Activated naive CD4-positive, alpha-beta T cell treated with anti-CD3 and anti-CD28 coated beads, Interleukin-2, amount 50 U/mL, for 72 hours (primary cell): Measurements from ENCODE around the gene NEU4. TPM values are rescaled to one million over a fixed set of nuclear protein-coding genes. Genes with fewer than 3 reads are reported as not detected.
A peak's percentile ranks its signal among the peaks of the same experiment; 100 is the strongest.

Experiments used
- ATAC-seq, 2 donors: fragments of 150-1000 bp; cut with Tn5 transposase; 2 replicates each; pipeline ENCODE4 v1.10.0; 2021; ENCODE audit warnings: mild to moderate bottlenecking in 2 of 2, moderate library complexity in 2 of 2
- DNase-seq, 2 donors: peaks; one replicate each; pipeline ENCODE4 v3.0.0; 2021 to 2022; ENCODE audit warnings: low spot score in 2 of 2
- H3K27ac Mint-ChIP-seq, 2 donors: one replicate each; pipeline ENCODE4 v1.8.0; 2022; ENCODE audit warnings: mild to moderate bottlenecking in 2 of 2, mixed read lengths in 2 of 2
- H3K36me3 Mint-ChIP-seq, 2 donors: one replicate each; pipeline ENCODE4 v1.8.0; 2022; ENCODE audit warnings: mixed read lengths in 2 of 2
- H3K9me3 Mint-ChIP-seq, 2 donors: one replicate each; pipeline ENCODE4 v1.8.0; 2022; ENCODE audit warnings: mixed read lengths in 2 of 2
- total RNA-seq, 2 donors: library from RNA; stranded (reverse); gene quantifications; one replicate each; pipeline ENCODE4 v1.2.3, GENCODE V29; 2022

The NEU4 gene
- total RNA-seq, 2 donors from 2014 or later = 1.1 to 1.2 TPM

DNA sequence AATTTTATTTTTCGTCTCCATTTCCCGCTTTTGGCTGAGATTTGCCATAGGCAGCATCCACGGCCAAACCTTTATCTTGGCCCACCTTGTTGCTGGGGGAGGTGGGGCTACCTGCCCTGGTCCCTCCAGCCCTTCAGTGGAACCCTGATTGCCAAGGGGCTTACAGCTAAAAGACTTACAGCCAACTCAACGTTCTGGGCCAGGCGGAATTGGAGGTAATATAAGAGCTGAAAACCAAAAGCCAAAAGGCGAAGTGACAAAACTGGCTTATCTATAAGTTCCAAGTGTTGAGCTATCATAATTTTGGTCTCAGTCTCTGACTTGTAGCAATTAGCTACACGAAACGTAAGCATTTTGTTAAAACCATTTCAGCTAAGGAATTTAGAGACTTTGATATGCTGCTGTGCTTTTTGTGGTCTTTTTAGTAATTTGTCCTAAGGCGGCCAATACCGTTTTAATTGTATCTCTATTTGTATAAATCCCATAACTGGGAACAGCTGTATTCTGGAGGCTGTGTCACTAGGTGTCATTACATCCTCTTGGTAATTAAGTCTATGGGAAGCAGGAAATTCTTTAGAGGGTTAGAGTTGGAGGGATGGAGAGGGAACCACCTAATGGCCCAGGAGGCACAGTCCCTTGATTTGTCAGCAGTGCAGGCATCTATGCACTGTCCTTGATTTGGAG lies 25.7 kb downstream of the NEU4 start:
- Mint-ChIP-seq H3K36me3 (peaks cover 0 to 23% of the 10 kb centered on the region in 2 donors), H3K9me3 (peaks cover 0 to 19% of the 10 kb centered on the region in 2 donors), H3K27ac (no peak overlapping the region)
- ATAC-seq (no peak), DNase-seq (no peak)

DNA sequence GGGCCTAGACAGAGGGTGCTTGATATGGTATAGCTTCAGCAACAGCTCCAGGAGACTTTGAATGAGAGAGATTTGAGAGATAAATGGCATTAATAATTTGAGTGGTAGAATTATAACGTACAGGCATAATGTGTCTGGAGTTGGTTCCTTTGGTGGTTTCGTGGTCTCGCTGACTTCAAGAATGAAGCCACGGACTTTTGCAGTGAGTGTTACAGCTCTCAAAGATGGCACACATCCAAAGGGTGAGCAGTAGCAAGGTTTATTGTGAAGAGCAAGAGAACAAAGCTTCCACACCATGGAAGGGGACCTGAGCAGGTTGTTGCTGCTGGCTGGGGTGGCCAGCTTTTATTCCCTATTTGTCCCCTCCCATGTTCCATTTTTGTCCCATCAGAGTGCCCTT lies 26.6 kb downstream of the NEU4 start:
- peaks cover 0 to 23% of the 10 kb centered on the region in 2 donors for H3K36me3 Mint-ChIP-seq
- H3K27ac Mint-ChIP-seq = no peak overlapping the region
- ATAC-seq (peak in 1 of 2 donors; percentile 45), DNase-seq (no peak)
- H3K9me3 Mint-ChIP-seq = peaks cover 0 to 19% of the 10 kb centered on the region in 2 donors

- no peak for DNase-seq
- H3K27ac Mint-ChIP-seq = no peak overlapping the region
- no peak for ATAC-seq
- peaks cover 0 to 19% of the 10 kb centered on the region in 2 donors for H3K9me3 Mint-ChIP-seq
- H3K36me3 Mint-ChIP-seq = peaks cover 0 to 23% of the 10 kb centered on the region in 2 donors
These were observed 27.3 kb downstream of the NEU4 start for GRCh38 chr2:241836292-241836691.

DNA sequence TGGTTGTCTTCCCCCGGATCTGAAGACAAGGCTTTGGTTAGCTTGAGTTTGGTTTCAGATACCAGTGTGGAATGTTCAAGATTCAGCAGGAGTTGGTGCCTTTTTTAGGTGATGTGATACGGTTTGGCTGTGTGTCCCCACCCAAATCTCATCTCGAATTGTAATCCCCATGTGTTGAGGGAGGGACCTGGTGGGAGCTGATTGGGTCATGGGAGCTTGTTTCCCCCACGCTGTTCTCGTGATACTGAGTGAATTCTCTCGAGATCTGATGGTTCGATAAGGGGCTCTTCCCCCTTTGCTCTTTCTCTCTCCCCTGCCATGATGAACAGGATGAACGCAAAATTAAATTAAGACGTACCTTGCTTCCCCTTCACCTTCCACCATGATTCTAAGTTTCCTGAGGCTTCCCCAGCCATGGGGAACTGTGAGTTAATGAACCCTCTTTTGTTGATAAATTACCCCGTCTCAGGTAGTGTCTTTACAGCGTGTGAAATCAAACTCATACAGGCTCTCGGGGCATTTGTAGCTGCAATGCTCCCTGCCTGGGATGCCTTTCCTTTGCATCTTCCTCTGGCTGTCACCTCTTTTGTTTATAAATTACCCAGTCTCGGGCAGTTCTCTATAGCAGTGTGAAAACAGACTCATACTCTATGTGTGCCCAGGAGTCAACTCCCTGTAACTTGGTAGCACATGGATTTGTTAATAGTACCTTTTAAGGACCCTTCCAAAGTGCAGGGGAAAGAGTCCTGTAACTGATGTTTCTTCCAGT lies 28.4 kb downstream of the NEU4 start:
- ATAC-seq (no peak), DNase-seq (no peak)
- Mint-ChIP-seq H3K27ac (peak overlapping the region in 1 of 2 donors; percentile 7), H3K9me3 (peaks cover 0 to 19% of the 10 kb centered on the region in 2 donors), H3K36me3 (peaks cover 0 to 23% of the 10 kb centered on the region in 2 donors)

DNA sequence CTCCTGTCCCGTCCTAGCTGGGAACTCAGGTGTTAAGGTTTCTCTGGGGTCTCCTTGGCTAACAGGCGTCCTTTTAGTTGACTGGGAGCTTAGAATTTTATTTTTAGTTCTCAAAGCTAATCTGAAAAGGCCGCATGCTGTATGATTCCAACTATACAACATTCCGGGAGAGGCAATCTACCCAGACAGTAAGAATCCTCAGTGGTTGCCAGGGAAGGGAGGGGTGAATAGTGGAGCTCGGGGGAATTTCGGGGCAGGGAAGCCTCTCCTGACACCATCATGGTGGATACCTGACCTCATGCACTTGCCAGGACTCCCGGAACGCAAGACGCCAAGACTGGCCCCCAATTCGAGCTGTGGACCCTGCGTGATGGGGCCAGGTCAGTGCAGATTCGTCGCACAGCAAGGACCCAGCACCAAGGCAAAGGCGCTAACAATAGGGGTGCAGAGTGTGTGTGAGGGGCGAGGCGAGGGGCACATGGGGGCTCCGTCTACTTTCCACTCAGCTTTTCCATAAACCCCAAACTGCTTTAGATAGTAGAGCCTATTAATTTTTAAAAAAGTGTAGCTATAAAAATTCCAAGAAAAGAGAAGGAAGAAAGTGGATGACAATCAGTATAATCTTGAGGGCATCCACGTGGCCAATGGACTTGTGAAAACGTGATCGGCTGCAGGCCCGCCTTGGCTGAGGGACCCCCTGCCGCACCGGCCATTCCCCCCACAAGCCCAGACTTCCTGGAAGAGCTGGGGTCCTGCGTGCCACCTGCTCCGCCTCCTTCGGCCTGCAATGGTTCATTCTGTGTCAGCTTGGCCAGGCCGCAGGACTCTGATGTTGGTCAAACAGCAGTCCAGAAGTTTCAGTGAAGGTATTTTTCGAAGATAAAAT lies 32.4 kb downstream of the NEU4 start:
- ATAC-seq (no peak), DNase-seq (no peak)
- Mint-ChIP-seq H3K27ac (no peak overlapping the region), H3K36me3 (peaks cover 0 to 20% of the 10 kb centered on the region in 2 donors), H3K9me3 (peaks cover 0 to 12% of the 10 kb centered on the region in 2 donors)

- ATAC-seq (no peak), DNase-seq (no peak)
- H3K27ac Mint-ChIP-seq = no peak overlapping the region
- H3K36me3 Mint-ChIP-seq = peaks cover 0 to 18% of the 10 kb centered on the region in 2 donors
- H3K9me3 Mint-ChIP-seq = peaks cover 0 to 8% of the 10 kb centered on the region in 2 donors
These were observed 33.0 kb downstream of the NEU4 start for GRCh38 chr2:241842067-241842415.

GRCh38 chr2:241842620-241843211 lies 33.7 kb downstream of the NEU4 start:
- Mint-ChIP-seq H3K36me3 (peaks cover 0 to 11% of the 10 kb centered on the region in 2 donors), H3K9me3 (peaks cover 0 to 1% of the 10 kb centered on the region in 2 donors), H3K27ac (peak overlapping the region; percentile 59 to 60)
- ATAC-seq (peak; percentile 8 to 62), DNase-seq (peak in 1 of 2 donors; percentile 78)

GRCh38 chr2:241843321-241844065 lies 34.5 kb downstream of the NEU4 start:
- DNase-seq (no peak), ATAC-seq (peak in 1 of 2 donors; percentile 4)
- Mint-ChIP-seq H3K27ac (peak overlapping the region in 1 of 2 donors; percentile 59), H3K9me3 (no peaks in the 10 kb centered on the region), H3K36me3 (peaks cover 0 to 9% of the 10 kb centered on the region in 2 donors)

GRCh38 chr2:241844066-241844728 lies 35.2 kb downstream of the NEU4 start:
- DNase-seq = peak; percentile 86 to 95
- ATAC-seq = peak; percentile 87 to 92
- peaks cover 0 to 9% of the 10 kb centered on the region in 2 donors for H3K36me3 Mint-ChIP-seq
- H3K9me3 Mint-ChIP-seq = no peaks in the 10 kb centered on the region
- peak overlapping the region; percentile 61 to 85 for H3K27ac Mint-ChIP-seq

DNA sequence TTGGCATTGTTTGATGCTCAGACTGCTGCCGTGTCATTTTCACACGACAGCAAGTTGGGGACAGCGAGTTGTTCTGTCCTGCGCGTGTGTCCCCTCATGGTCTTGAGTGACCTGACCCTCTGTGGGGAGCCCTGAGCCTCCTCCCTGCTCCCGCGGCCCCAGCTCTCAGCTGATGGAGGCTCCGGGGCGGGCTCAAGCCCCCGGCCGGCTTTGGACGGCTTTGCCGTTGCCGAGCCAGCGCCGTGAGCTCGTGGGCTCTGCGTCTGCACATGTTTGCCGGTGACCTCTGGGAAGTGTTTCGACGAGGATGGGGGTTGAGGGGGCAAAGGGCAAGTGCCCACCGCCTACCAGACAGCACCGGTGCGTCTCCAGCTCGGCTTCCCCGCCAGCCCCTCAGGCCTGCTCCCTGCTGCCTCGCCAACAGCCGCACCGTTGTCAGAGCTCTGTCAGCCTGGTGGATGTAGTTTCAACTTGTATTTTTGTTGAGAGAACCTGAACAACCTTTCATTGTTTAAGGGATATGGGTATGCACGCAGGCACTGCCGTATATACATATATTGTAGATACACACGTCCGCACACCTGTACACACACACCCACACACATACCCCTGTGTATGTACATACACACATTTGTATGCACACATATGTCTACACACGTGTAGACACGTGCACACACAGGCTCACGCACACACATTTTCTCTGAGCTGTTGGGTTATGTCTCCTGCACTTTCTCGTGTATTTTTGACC lies 36.0 kb downstream of the NEU4 start:
- ATAC-seq (no peak), DNase-seq (no peak)
- no peaks in the 10 kb centered on the region for H3K9me3 Mint-ChIP-seq
- H3K27ac Mint-ChIP-seq = peak overlapping the region; percentile 61 to 85
- peaks cover 0 to 9% of the 10 kb centered on the region in 2 donors for H3K36me3 Mint-ChIP-seq

- peak overlapping the region in 1 of 2 donors; percentile 89 for H3K27ac Mint-ChIP-seq
- peaks cover 0 to 9% of the 10 kb centered on the region in 2 donors for H3K36me3 Mint-ChIP-seq
- no peaks in the 10 kb centered on the region for H3K9me3 Mint-ChIP-seq
- ATAC-seq = no peak
- no peak for DNase-seq
These were observed 37.4 kb downstream of the NEU4 start for GRCh38 chr2:241846406-241846805.

DNA sequence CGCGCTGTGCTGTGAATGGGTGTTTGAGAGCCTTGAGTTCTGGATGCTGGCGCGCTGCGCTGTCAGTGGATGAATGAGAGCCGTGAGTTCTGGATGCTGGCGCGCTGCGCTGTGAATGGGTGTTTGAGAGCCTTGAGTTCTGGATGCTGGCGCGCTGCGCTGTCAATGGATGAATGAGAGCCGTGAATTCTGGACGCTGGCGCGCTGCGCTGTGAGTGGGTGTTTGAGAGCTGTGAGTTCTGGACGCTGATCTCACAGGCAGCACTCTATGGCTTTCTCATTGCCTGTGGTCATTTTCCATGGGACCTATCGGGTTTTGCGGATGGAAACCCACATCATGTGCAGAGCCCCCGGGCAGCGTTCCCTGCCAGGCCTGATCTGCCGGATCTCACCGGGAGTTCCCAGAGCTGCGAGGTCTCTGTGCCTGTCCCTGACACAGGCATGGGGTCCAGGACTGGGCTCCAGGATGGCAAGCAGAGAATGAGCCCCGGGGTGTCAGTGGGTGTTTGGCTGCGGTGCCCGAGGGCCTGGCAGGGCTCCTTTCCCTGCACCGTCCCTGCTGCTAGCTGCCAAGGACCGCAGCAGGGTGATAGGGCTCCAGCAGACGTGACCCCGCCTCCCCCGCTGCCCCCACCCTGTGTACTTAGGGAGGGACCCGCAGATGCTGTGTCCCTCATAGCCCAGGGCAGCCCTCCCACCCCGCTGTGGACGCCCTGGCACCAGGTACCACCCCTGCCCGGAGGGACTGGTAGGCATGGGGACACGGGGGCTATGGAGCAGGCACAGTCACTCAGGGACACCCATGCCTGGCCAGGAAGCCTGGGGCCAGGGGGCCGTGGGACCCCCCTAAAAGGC lies 40.0 kb downstream of the NEU4 start:
- H3K27ac Mint-ChIP-seq = no peak overlapping the region

DNA sequence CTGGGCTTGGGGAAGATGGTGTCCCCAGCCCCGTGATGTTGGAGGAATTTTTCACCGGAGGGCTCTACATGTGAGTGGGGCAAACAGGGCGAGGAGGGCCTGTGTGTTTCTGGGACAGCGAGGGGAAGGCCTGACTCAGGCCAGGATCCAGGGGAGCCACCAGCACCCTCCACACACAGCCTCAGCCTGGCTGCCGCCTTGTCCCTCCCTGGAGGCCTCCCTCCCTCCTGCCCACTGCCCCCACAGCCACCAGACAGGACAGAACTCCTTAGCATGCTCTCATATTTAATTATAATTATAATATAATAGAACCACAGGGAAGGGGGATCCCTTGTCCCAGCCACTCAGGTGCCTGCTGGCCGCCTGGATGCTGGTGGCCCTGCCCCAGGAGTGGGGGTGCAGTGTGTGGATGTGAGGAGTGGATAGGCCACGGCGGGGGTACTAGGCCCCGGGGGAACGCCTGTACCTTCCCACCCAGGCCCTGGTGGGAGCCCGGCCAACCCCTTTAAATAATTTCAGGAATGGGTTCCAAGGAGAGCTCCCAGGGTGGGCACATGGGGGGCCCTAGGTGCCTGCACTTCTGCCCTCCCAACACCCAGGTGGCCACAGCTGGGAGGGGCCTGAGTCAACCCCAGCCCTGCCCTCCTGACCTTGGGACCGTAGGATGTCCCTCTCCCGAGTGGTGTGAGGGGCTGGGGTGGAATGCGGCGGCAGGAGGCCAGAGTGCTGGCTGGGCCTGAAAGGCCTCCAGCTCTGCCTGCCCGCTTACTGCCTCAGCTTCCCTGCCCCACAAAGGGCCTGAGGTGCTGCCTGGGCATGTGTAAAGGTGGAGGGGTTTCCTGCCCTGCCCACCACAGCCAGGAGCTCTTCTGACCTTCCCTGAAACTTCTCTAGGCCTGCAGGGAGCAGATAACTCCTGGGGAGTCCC lies 40.9 kb downstream of the NEU4 start:
- H3K36me3 Mint-ChIP-seq = peaks cover 0 to 9% of the 10 kb centered on the region in 2 donors

More for the DNA sequence above, 40.0 kb downstream of the NEU4 start:
- DNase-seq (no peak), ATAC-seq (no peak)
- Mint-ChIP-seq H3K36me3 (peaks cover 0 to 9% of the 10 kb centered on the region in 2 donors), H3K9me3 (no peaks in the 10 kb centered on the region)

More for the DNA sequence above, 40.9 kb downstream of the NEU4 start:
- ATAC-seq (peak in 1 of 2 donors; percentile 9), DNase-seq (no peak)
- Mint-ChIP-seq H3K9me3 (no peaks in the 10 kb centered on the region), H3K27ac (no peak overlapping the region)
